ENCODE data around the gene HTD2. TPM values are rescaled to one million over a fixed set of nuclear protein-coding genes. Genes with fewer than 3 reads are reported as not detected.

The HTD2 gene
- total and polyA plus RNA-seq, 3 donors from 2014 or later = 14.6 to 16.4 (median 15.1) TPM

DNA sequence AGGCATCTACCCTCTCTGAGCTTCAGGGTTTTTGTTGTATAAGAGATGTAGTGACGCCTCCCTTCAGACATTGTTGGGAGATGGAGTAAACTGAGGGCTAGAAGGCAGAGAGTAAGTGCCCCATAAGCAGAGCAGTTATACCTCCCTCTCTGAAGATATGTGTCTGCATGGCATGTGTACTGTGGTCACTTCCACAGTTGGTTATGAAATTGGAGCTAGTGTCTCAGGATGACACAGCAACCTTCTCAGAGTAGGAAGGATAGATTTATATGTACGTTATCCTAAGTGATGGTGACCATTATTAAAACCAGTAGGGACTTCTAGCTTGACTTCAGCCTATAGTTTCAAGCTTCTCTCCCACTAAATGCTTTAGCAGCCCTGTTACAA, 44.3 kb downstream of the HTD2 start:
- intact Hi-C loops (cut with DNase I; ENCODE audit: low total_unique reads) = no loop called here
- TF ChIP-seq, protein P1, sequence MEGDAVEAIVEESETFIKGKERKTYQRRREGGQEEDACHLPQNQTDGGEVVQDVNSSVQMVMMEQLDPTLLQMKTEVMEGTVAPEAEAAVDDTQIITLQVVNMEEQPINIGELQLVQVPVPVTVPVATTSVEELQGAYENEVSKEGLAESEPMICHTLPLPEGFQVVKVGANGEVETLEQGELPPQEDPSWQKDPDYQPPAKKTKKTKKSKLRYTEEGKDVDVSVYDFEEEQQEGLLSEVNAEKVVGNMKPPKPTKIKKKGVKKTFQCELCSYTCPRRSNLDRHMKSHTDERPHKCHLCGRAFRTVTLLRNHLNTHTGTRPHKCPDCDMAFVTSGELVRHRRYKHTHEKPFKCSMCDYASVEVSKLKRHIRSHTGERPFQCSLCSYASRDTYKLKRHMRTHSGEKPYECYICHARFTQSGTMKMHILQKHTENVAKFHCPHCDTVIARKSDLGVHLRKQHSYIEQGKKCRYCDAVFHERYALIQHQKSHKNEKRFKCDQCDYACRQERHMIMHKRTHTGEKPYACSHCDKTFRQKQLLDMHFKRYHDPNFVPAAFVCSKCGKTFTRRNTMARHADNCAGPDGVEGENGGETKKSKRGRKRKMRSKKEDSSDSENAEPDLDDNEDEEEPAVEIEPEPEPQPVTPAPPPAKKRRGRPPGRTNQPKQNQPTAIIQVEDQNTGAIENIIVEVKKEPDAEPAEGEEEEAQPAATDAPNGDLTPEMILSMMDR (IDR thresholded peaks at IDR 0.05) = no peak
- TF ChIP-seq POLR2A (IDR thresholded peaks at IDR 0.05) = no peak
- WGBS, 2 donors = 91 to 94% methylated on average over 2 of the region's 2 CpGs
- Histone ChIP-seq H3K4me3 (no peak overlapping the region), H3K27ac (no peak overlapping the region), H3K4me1 (no peaks in the 10 kb centered on the region), H3K27me3 (no peaks in the 10 kb centered on the region), H3K9me3 (no peaks in the 10 kb centered on the region), H3K36me3 (ENCODE audit: low read depth, missing control alignments) (no peaks in the 10 kb centered on the region)
- DNase-seq = no peak

DNA sequence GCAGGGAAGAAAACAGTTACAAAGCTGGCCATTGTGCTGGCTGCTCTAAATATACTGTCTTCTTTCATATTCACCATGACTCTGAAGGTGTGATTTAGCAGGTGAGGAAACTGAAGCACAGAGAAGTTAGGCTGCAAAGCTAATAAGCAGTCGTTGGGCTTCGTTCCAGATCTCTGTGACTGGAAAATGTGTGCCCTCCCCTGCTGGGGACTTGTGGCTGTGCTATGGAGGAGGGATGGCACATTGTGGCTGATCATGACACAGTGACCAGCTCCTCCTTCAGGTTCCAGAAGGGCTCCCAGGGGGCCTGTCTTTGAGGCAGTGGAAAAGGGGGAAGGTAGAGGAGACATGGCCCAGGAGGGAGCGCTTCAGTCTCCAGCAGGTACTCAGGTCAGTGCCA, 45.6 kb downstream of the HTD2 start:
- Histone ChIP-seq H3K27ac (no peak overlapping the region), H3K27me3 (no peaks in the 10 kb centered on the region), H3K4me3 (no peak overlapping the region), H3K4me1 (no peaks in the 10 kb centered on the region), H3K36me3 (ENCODE audit: low read depth, missing control alignments) (no peaks in the 10 kb centered on the region), H3K9me3 (no peaks in the 10 kb centered on the region)
- intact Hi-C loops (cut with DNase I; ENCODE audit: low total_unique reads) = no loop called here
- TF ChIP-seq, protein P1 (IDR thresholded peaks at IDR 0.05) = no peak
- TF ChIP-seq POLR2A (IDR thresholded peaks at IDR 0.05) = no peak
- DNase-seq = no peak
- 77 to 79% methylated on average over 3 of the region's 3 CpGs for WGBS, 2 donors

DNA sequence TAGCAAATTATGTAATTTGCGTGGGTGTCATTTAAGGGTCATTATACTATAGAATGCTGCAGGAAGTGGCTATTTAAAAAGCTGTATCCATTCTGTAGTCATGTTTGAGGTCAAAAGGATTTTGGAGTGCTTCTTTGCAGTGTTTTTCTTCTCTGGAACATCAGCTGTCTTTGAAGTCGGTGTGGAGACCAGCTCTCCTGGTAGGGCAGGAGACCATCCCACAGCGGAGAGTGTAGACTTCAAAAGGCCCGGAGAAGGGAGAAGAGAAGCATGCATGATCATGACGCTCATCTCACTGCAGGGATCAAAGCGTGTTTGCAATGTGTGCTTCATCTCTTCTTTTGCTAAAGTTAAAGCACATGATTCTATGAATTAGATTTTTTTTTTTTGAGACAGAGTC, 46.3 kb downstream of the HTD2 start:
- Histone ChIP-seq H3K9me3 (no peaks in the 10 kb centered on the region), H3K4me3 (no peak overlapping the region), H3K4me1 (no peaks in the 10 kb centered on the region), H3K27me3 (no peaks in the 10 kb centered on the region), H3K36me3 (ENCODE audit: low read depth, missing control alignments) (no peaks in the 10 kb centered on the region), H3K27ac (no peak overlapping the region)
- 83 to 89% methylated on average over 6 of the region's 6 CpGs for WGBS, 2 donors
- no peak for DNase-seq
- intact Hi-C loops (cut with DNase I; ENCODE audit: low total_unique reads) = no loop called here
- TF ChIP-seq, protein P1 (IDR thresholded peaks at IDR 0.05) = no peak
- TF ChIP-seq POLR2A (IDR thresholded peaks at IDR 0.05) = no peak

DNA sequence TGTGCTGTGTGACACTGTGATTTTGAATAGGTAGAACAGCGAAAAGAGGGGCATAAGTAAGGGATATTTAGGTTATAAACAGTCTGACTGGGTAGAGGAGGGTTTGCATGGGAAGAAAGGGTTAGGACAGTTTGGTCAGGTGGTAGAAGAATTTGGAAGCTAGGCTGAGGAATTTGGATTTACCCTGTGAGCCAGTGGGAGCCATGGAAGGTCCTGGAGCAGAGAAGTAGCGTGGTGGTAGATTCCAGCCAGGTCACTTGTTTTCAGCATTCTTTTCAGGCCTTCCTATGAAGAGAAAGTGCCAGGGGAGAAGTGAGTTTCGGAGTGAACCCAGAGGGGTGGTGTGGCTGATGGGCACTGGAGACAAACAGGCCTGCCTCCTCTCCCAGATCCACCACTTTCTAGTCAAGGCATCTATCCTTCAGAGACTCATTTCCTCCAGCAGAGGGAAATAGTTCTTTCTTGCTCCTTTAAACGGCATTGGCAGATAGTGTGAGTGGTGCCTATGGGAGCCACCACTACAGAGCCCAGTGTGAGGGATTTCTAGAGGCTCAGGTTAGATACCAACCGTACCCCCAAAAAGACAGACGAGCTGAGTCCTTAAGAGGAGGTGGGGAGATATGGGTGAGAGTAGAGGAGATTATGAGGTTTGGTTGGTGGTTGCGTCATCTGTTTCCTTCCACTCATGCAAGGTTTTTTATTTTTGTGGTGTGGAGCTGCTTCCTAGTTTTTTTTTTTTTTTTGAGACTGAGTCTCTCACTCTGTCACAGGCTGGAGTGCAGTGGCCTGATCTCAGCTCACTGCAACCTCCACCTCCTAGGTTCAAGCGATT, 47.6 kb downstream of the HTD2 start:
- intact Hi-C loops (cut with DNase I; ENCODE audit: low total_unique reads) = no loop called here
- Histone ChIP-seq H3K9me3 (no peaks in the 10 kb centered on the region), H3K4me3 (no peak overlapping the region), H3K4me1 (no peaks in the 10 kb centered on the region), H3K27ac (no peak overlapping the region), H3K36me3 (ENCODE audit: low read depth, missing control alignments) (no peaks in the 10 kb centered on the region), H3K27me3 (no peaks in the 10 kb centered on the region)
- no peak for DNase-seq
- no peak for TF ChIP-seq POLR2A (IDR thresholded peaks at IDR 0.05)
- TF ChIP-seq, protein P1 (IDR thresholded peaks at IDR 0.05) = no peak
- WGBS, 2 donors = 85 to 90% methylated on average over 8 of the region's 8 CpGs

DNA sequence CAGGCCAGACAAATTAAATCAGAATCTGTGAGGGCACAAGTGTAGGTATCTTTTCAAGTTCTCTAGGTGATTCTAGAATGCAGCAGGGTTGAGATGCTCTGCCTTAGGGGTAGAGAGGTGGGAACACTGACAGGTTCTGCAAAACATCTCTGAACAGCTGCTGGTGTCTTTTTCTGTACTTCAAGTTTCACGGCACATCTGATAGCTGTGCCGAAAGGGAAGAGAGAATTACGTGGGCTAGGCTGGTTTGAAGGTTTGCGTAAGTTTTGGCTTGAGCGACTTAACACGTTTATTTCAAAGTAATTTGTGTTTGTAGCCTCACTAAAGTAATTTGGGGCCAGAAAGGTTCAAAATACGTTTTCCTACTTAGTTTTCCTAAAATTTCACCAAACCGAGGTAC, 48.9 kb downstream of the HTD2 start:
- 87 to 89% methylated on average over 8 of the region's 8 CpGs for WGBS, 2 donors
- no peak for DNase-seq
- TF ChIP-seq POLR2A (IDR thresholded peaks at IDR 0.05) = no peak
- TF ChIP-seq, protein P1 (IDR thresholded peaks at IDR 0.05) = no peak

More for the DNA sequence above, 48.9 kb downstream of the HTD2 start:
- Histone ChIP-seq H3K36me3 (ENCODE audit: low read depth, missing control alignments) (no peaks in the 10 kb centered on the region), H3K9me3 (no peaks in the 10 kb centered on the region), H3K27ac (no peak overlapping the region), H3K4me1 (no peaks in the 10 kb centered on the region), H3K27me3 (no peaks in the 10 kb centered on the region), H3K4me3 (no peak overlapping the region)
- intact Hi-C loops (cut with DNase I; ENCODE audit: low total_unique reads) = no loop called here
